NCI-H146 (cell line): Measurements from ENCODE around the gene GYS1.

ENCODE experiments used
- DNase-seq: peaks from one replicate; lab custom pipeline; 2025; lab: John Stamatoyannopoulos, UW

GYS1 gene

GRCh38 chr19:48963371-48964204 lies 29.5 kb downstream of the GYS1 start:
- peak; percentile 22 for DNase-seq

GRCh38 chr19:48962849-48963165 lies 30.3 kb downstream of the GYS1 start:
- no peak for DNase-seq

GRCh38 chr19:48962029-48962848 lies 30.9 kb downstream of the GYS1 start:
- DNase-seq: no peak

- no peak for DNase-seq
These were observed 31.5 kb downstream of the GYS1 start for GRCh38 chr19:48961673-48962028.

GRCh38 chr19:48961051-48961649 lies 32.0 kb downstream of the GYS1 start:
- DNase-seq: no peak

- no peak for DNase-seq
These were observed 33.5 kb downstream of the GYS1 start for GRCh38 chr19:48959341-48960239.

GRCh38 chr19:48958006-48958405 lies 35.1 kb downstream of the GYS1 start:
- no peak for DNase-seq

- DNase-seq: no peak
These were observed 37.7 kb downstream of the GYS1 start for GRCh38 chr19:48955308-48955958.

- DNase-seq: peak; percentile 98
These were observed 38.4 kb downstream of the GYS1 start, which contains the start of gene BAX for GRCh38 chr19:48954595-48955307. Gene BAX (plus strand): TSS chr19:48954875. CDS start chr19:48954929, 54 bp downstream.

GRCh38 chr19:48953990-48954594 lies 39.0 kb downstream of the GYS1 start:
- no peak for DNase-seq

- DNase-seq: no peak
These were observed 40.0 kb downstream of the GYS1 start for GRCh38 chr19:48953141-48953540.

- DNase-seq: no peak
These were observed 42.1 kb downstream of the GYS1 start for GRCh38 chr19:48950830-48951519.

- DNase-seq: no peak
These were observed 43.0 kb downstream of the GYS1 start for GRCh38 chr19:48950159-48950558.

GRCh38 chr19:48947258-48947542 lies 45.9 kb downstream of the GYS1 start:
- DNase-seq: no peak

- no peak for DNase-seq
These were observed 46.4 kb downstream of the GYS1 start for GRCh38 chr19:48946463-48947257.

- DNase-seq: no peak
These were observed 47.3 kb downstream of the GYS1 start for GRCh38 chr19:48945817-48946216.

- DNase-seq: no peak
These were observed 47.7 kb downstream of the GYS1 start for GRCh38 chr19:48945415-48945814.

- no peak for DNase-seq
These were observed 50.0 kb downstream of the GYS1 start for GRCh38 chr19:48943081-48943480.

- no peak for DNase-seq
These were observed 52.2 kb downstream of the GYS1 start for GRCh38 chr19:48940902-48941301.
